Measurements from ENCODE around the gene DNAH17. TPM values are rescaled to one million over a fixed set of nuclear protein-coding genes. Genes with fewer than 3 reads are reported as not detected.

DNAH17 gene
- total RNA-seq, 1 experiment from 2014 or later: 0.13 TPM

- no peak overlapping the region for H3K4me2 ChIP-seq (ENCODE audit: insufficient read depth, insufficient read length, low read length)
- no peaks in the 10 kb centered on the region for H3K79me1 ChIP-seq (ENCODE audit: insufficient read depth, low read depth, low read length, poor library complexity, severe bottlenecking)
- H2BK15ac ChIP-seq (ENCODE audit: low read depth, low read length): no peak overlapping the region
- Mint-ChIP-seq H3K27ac (no peak overlapping the region), H3K9me3 (no peaks in the 10 kb centered on the region), H3K4me3 (no peak overlapping the region), H3K27me3 (ENCODE audit: low read depth) (peaks cover 5% of the 10 kb centered on the region), H3K4me1 (peaks cover 6 to 13% of the 10 kb centered on the region in 2 experiments), H3K36me3 (ENCODE audit: insufficient read depth in 1 of 3, low read depth in 3 of 3) (no peaks in the 10 kb centered on the region; a peak in 1 of 7 replicates)
- H2BK5ac ChIP-seq (ENCODE audit: insufficient read length, low read length): no peak overlapping the region
- H2AFZ ChIP-seq (ENCODE audit: low read length): no peak overlapping the region
- no peak overlapping the region for H3K9ac ChIP-seq (ENCODE audit: extremely low read depth, insufficient read length, low read length)
- H2BK120ac ChIP-seq (ENCODE audit: low read depth, low read length, poor library complexity, severe bottlenecking): no peak overlapping the region
- H3K27ac ChIP-seq (ENCODE audit: insufficient read length, low read depth, low read length): no peak overlapping the region
- no peaks in the 10 kb centered on the region for H3K23me2 ChIP-seq (ENCODE audit: insufficient read length, low read depth, low read length, poor library complexity, severe bottlenecking)
- H3K56ac ChIP-seq (ENCODE audit: insufficient read length, low read depth, low read length): no peak overlapping the region
- no peak overlapping the region for H3K18ac ChIP-seq (ENCODE audit: insufficient read length, low read depth, low read length)
- no peak for TF ChIP-seq CTCF (conservative IDR thresholded peaks at IDR 0.05)
- H3K27me3 ChIP-seq (ENCODE audit: insufficient read depth, low read length): no peaks in the 10 kb centered on the region
- no peak overlapping the region for H2AK5ac ChIP-seq (ENCODE audit: insufficient read length, low read length)
- no peak overlapping the region for H2BK20ac ChIP-seq (ENCODE audit: low read depth, low read length, poor library complexity, severe bottlenecking)
- no peak overlapping the region for H4K91ac ChIP-seq (ENCODE audit: insufficient read length, low read depth, low read length)
- no peak overlapping the region for H3K14ac ChIP-seq (ENCODE audit: insufficient read depth, low read length)
- no CpG with 5 or more reads among the region's 23 CpGs for WGBS (ENCODE audit: extremely low coverage, insufficient read length, low lambda C conversion rate)
- H4K5ac ChIP-seq (ENCODE audit: insufficient read length, low read depth, low read length): no peak overlapping the region
- no peaks in the 10 kb centered on the region for H3K79me2 ChIP-seq (ENCODE audit: insufficient read depth, low read length)
- no peaks in the 10 kb centered on the region for H3K9me3 ChIP-seq (ENCODE audit: control insufficient read depth, low read depth, low read length)
- no peaks in the 10 kb centered on the region for H4K20me1 ChIP-seq (ENCODE audit: control insufficient read depth, insufficient read depth, insufficient read length)
- H3T11ph ChIP-seq (ENCODE audit: low read length): no peak overlapping the region
- H2BK12ac ChIP-seq (ENCODE audit: insufficient read length, low read depth, low read length): no peak overlapping the region
- no peak overlapping the region for H4K8ac ChIP-seq (replicated peaks; ENCODE audit: insufficient read length, low read depth, low read length)
- H3K23ac ChIP-seq (ENCODE audit: insufficient read length, low read depth, low read length): no peak overlapping the region
- no peaks in the 10 kb centered on the region for H3K4me1 ChIP-seq (ENCODE audit: insufficient read depth, low read length)
- H3K4ac ChIP-seq (ENCODE audit: low read depth, low read length): no peak overlapping the region
- DNase-seq: no peak
Observed at GRCh38 chr17:78524870-78525510, 52.2 kb downstream of the DNAH17 start.

All from H9 (cell line).